Kidney epithelial cell (primary cell): ENCODE results near the gene CST11. TPM values are rescaled to one million over a fixed set of nuclear protein-coding genes. Genes with fewer than 3 reads are reported as not detected.

Experiments
- DNase-seq: peaks from one replicate; pipeline ENCODE4 v3.0.0-alpha.2; 2010; ENCODE audit warnings: low read depth
- H3K27me3 ChIP-seq: 2 replicates; pipeline ENCODE4 v1.6.0; 2011; ENCODE audit warnings: low read length; ENCODE audit not compliant: control insufficient read depth, insufficient read depth
- H3K36me3 ChIP-seq: 2 replicates; pipeline ENCODE4 v1.5.1; 2011; ENCODE audit warnings: low read length; ENCODE audit not compliant: control insufficient read depth, insufficient read depth
- H3K4me3 ChIP-seq: 2 replicates; pipeline ENCODE4 v1.5.1; 2011; ENCODE audit warnings: low read depth, mild to moderate bottlenecking, control low read depth, low read length
- total RNA-seq: library from RNA; depleted of rRNA; stranded (reverse); fragments of >200 nt; gene quantifications from 2 replicates; pipeline ENCODE4 v1.2.3, GENCODE V29; 2015
- TF ChIP-seq, protein P1 (sequence below): IDR thresholded peaks from 2 replicates; pipeline ENCODE4 v1.5.1; 2011; ENCODE audit warnings: mild to moderate bottlenecking, moderate library complexity, low read length, control low read depth, inconsistent platforms; ENCODE audit not compliant: insufficient read depth, poor library complexity, severe bottlenecking

Gene CST11
- total RNA-seq, 1 donor from 2014 or later = not detected

DNA sequence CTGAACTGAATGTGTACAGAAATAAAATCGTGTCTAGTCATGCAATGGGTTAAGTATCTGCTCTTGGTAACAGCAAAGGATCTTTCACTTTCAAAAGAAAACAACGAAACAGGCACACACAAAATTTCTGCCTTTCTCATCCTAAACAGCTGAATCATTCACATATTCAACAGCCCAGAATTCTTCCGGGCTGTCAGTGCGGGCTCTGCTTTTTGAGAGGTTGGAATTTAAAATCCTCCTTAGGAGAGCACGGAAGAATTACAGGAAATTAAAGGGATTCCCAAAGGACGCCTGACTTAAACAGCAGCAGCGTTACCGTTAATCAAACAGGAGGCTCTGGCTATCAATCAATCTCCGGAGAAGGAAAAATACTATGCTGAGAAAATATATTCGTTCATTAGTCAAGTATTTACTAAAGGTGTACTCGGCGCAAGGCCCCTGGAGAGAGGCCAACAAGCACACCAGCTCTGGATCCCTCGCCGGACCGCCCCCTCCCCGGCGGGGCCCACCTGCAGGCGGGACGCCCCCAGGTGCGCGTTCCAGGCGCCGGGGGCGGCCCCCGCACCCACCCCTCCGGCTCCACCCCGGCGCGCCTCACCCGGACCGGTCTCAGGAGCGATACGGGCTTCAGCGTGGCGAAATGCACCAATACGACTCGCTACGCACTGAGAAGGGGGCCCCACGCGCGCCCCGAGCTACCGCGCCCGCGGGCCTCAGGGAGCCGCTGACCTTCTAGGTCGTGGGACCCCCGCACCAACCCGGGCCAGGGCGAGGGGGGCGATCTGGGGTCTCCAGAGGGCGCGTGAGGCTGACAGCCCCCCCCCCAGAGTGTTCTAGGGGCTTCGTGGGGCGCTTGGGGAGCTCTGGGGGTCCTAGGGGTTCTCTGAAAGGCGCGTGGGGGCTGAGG, 32.4 kb downstream of the CST11 start:
- DNase-seq = peak; percentile 18

DNA sequence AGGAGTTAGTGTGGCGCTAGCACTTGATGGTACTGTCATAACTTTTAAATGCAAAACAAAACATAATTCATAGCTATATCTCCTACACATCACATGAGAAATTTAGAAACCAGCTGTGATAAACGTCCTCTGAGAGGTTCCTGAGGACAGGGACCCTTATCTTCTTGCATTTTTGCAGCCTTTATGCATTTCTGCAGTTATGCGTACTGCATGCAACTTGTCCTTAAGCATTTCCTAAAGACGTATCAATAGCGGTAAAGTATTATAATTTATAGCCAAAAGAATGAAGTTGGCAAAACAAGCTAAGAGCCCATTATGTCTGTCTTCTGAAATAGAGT, 33.0 kb downstream of the CST11 start:
- peak overlapping the region; percentile 94 for H3K4me3 ChIP-seq
- no peak for DNase-seq
- no peaks in the 10 kb centered on the region for H3K27me3 ChIP-seq
- no peaks in the 10 kb centered on the region for H3K36me3 ChIP-seq
- TF ChIP-seq, protein P1, sequence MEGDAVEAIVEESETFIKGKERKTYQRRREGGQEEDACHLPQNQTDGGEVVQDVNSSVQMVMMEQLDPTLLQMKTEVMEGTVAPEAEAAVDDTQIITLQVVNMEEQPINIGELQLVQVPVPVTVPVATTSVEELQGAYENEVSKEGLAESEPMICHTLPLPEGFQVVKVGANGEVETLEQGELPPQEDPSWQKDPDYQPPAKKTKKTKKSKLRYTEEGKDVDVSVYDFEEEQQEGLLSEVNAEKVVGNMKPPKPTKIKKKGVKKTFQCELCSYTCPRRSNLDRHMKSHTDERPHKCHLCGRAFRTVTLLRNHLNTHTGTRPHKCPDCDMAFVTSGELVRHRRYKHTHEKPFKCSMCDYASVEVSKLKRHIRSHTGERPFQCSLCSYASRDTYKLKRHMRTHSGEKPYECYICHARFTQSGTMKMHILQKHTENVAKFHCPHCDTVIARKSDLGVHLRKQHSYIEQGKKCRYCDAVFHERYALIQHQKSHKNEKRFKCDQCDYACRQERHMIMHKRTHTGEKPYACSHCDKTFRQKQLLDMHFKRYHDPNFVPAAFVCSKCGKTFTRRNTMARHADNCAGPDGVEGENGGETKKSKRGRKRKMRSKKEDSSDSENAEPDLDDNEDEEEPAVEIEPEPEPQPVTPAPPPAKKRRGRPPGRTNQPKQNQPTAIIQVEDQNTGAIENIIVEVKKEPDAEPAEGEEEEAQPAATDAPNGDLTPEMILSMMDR = no peak

More for the DNA sequence above, 32.4 kb downstream of the CST11 start:
- Histone ChIP-seq H3K4me3 (peak overlapping the region; percentile 94), H3K36me3 (no peaks in the 10 kb centered on the region), H3K27me3 (no peaks in the 10 kb centered on the region)
- TF ChIP-seq, protein P1 = no peak

DNA sequence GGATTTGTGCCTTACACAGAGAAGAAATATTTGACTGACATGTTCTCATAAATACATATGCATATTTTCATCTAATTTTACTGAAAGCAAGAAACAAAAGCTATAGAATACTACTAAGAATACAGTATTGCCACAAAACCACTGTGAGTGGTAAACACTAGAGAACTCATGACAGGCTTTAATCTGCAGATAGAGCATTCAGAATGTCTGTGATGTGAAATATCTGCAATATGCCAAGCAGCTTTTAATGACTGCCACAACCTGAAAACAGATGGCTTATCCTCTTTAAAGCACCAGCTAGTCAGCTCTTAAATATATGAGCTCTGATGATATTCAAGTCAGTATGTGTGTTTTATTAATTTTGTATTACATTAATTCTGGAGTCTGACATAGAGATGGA, 34.8 kb downstream of the CST11 start:
- no peaks in the 10 kb centered on the region for H3K27me3 ChIP-seq
- H3K4me3 ChIP-seq = no peak overlapping the region
- TF ChIP-seq, protein P1 = no peak
- DNase-seq = no peak
- H3K36me3 ChIP-seq = no peaks in the 10 kb centered on the region

DNA sequence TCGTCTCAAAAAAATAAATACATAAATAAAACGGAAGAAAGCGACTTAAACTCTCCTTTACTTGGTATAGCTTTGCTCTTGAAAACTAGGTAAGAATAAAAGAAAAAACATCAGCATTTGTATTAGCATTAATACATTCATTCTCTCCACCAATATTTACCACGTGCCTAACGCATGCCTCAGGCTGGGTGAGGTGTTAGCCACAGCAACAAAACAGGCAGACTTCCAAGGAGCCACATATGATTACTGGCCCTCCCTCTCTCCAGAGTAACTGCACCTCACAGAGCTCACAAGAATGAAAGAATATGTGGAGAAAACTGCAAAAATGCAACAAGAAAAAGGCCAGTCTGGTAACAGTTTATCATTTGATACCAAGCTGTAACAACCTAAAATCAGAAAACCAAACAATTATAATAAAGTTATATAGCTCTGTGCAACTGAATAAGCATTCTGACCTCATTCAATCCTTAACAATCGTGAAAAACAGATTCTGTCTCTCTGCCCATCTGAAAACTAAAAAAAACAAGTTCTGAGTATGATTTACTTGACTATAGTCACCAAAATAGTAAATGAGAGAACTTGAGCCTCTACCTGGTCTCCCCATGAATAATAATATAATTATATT, 36.6 kb downstream of the CST11 start:
- DNase-seq = no peak
- Histone ChIP-seq H3K27me3 (no peaks in the 10 kb centered on the region), H3K4me3 (no peak overlapping the region), H3K36me3 (no peaks in the 10 kb centered on the region)
- TF ChIP-seq, protein P1 = no peak

DNA sequence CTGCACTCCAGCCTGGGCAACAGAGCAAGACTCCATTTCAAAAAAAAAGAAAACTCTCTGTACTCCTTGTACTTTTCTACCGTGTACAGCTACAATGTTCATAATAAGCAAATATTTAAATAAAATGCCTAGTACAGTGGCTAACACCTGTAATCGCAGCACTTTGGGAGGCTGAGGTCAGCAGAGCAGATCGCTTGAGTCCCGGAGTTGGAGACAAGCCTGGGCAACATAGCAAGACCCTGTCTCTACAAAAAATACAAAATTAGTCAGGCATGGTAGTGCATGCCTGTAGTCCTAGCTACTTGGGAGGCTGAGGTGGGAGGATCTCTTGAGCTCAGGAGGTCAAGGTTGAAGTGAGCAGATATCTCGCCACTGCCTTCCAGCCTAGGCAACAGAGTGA, 37.1 kb downstream of the CST11 start:
- DNase-seq = no peak
- no peak overlapping the region for H3K4me3 ChIP-seq

More for the DNA sequence above, 37.1 kb downstream of the CST11 start:
- Histone ChIP-seq H3K27me3 (no peaks in the 10 kb centered on the region), H3K36me3 (no peaks in the 10 kb centered on the region)
- TF ChIP-seq, protein P1 = no peak
